Measurements from ENCODE around the gene RAB4A.

GRCh38 chr1:229224308-229224707, 46.6 kb upstream of the RAB4A start:
- TF ChIP-seq CTCF (IDR thresholded peaks at IDR 0.05), result no peak
- TF ChIP-seq POLR2A (IDR thresholded peaks at IDR 0.05), result no peak

Measured in esophagus squamous epithelium (tissue), 4 donors.